K562 (cell line): ENCODE measurements around the gene RER1. TPM values are rescaled to one million over a fixed set of nuclear protein-coding genes. Genes with fewer than 3 reads are reported as not detected.
A peak's percentile ranks its signal among the peaks of the same experiment; 100 is the strongest.

Source experiments
- EP300 ChIP-seq: IDR thresholded peaks from 2 replicates; pipeline ENCODE4 v1.6.1; 2012; ENCODE audit warnings: low read length, improper control_type of control experiment
- ETV1 ChIP-seq: fragments of 450-650 bp; conservative IDR thresholded peaks from 2 replicates; pipeline ENCODE4 v1.6.1; 2016; ENCODE audit warnings: missing genetic modification characterization, control low read depth, low read depth, missing compliant biosample characterization
- FUS ChIP-seq: fragments of 200-400 bp; formaldehyde crosslinking; optimal IDR thresholded peaks from 2 replicates; pipeline ENCODE3; 2017; ENCODE audit warnings: low read depth, low read length
- HDAC6 ChIP-seq: IDR thresholded peaks from 2 replicates; pipeline ENCODE4 v1.6.1; 2012; ENCODE audit warnings: low read depth, mild to moderate bottlenecking, control low read depth, inconsistent platforms, low read length, moderate library complexity
- KLF10 ChIP-seq: fragments of 250-450 bp; sonication (Bioruptor Pico); IDR thresholded peaks from 2 replicates; pipeline ENCODE4 v1.6.1; 2021; ENCODE audit warnings: matching md5 sums
- MTA3 ChIP-seq: fragments of 450-650 bp; formaldehyde crosslinking; IDR thresholded peaks from 2 replicates; pipeline ENCODE4 v1.6.1; 2017; ENCODE audit warnings: mild to moderate bottlenecking, borderline replicate concordance
- OTX1 ChIP-seq: fragments of 450-650 bp; formaldehyde crosslinking; IDR thresholded peaks from 2 replicates; pipeline ENCODE4 v1.4.0; 2022; ENCODE audit warnings: mild to moderate bottlenecking
- PHF20 ChIP-seq: fragments of 450-650 bp; IDR thresholded peaks from 2 replicates; pipeline ENCODE4 v1.6.1; 2018; ENCODE audit not compliant: partially characterized antibody
- RCOR1 ChIP-seq, 2 experiments: IDR thresholded peaks; 2 replicates each; pipeline ENCODE4 v1.6.1; 2012; ENCODE audit warnings: low read depth in 2 of 2, low read length in 2 of 2, borderline replicate concordance in 1 of 2, improper control_type of control experiment in 1 of 2
- SMARCA4 ChIP-seq: fragments of 450-650 bp; IDR thresholded peaks from 2 replicates; pipeline ENCODE4 v1.6.1; 2016
- TBL1XR1 ChIP-seq, 2 experiments: IDR thresholded peaks; 2 replicates each; pipeline ENCODE4 v1.6.1; 2012; ENCODE audit warnings: improper control_type of control experiment in 2 of 2, low read length in 2 of 2, mild to moderate bottlenecking in 1 of 2
- TGIF2 ChIP-seq: sonication (generic); formaldehyde crosslinking; IDR thresholded peaks from 2 replicates; pipeline ENCODE4 v1.8.1; 2022; ENCODE audit warnings: mild to moderate bottlenecking, missing genetic modification reagents, moderate library complexity
- XRCC3 ChIP-seq: fragments of 450-650 bp; IDR thresholded peaks from 2 replicates; pipeline ENCODE4 v1.6.1; 2017; ENCODE audit warnings: mild to moderate bottlenecking, moderate library complexity
- ZNF232 ChIP-seq: sonication (generic); formaldehyde crosslinking; IDR thresholded peaks from 2 replicates; pipeline ENCODE4 v1.8.0; 2022; ENCODE audit warnings: mild to moderate bottlenecking, missing genetic modification reagents
- ZNF644 ChIP-seq: fragments of 200-800 bp; sonication (Bioruptor generic); IDR thresholded peaks from 2 replicates; pipeline ENCODE4 v1.6.1; 2016; ENCODE audit warnings: low read depth, missing genetic modification characterization, missing compliant biosample characterization
- polyA plus RNA-seq, 8 experiments: library from polyadenylated mRNA; depleted of rRNA in 4 of 8; stranded (reverse) in 5 of 8; unstranded in 3 of 8; fragments of >200 nt; fragmentation: Nextera tagmentation in 2 of 8; fragmentation: Illumina TruSeq in 1 of 8; extraction: Ambion mirVana in 2 of 8; extraction: Trizol in 1 of 8; gene quantifications; 2 replicates each; pipeline versions ENCODE4 v1.2.1 to v1.2.3, GENCODE V29; 2011 to 2014; ENCODE audit warnings: inconsistent platforms in 1 of 8, missing spikeins in 1 of 8
- total RNA-seq, 7 experiments: library from RNA; depleted of rRNA in 6 of 7; stranded (reverse); fragments of >200 nt in 6 of 7; fragmentation: Illumina TruSeq in 2 of 7; extraction: Trizol in 2 of 7; gene quantifications; 2 replicates each; pipeline versions ENCODE4 v1.2.1 to v1.2.3, GENCODE V29; 2011 to 2021; ENCODE audit warnings: low replicate concordance in 1 of 7
- TF ChIP-seq, protein P1 (sequence below): IDR thresholded peaks from 3 replicates; pipeline ENCODE4 v1.6.1; 2011; ENCODE audit warnings: borderline replicate concordance, mild to moderate bottlenecking, moderate library complexity; ENCODE audit not compliant: insufficient read length; ENCODE audit errors: extremely low read depth
- TF ChIP-seq, protein P2 (sequence below): fragments of 250-450 bp; sonication (Bioruptor Pico); IDR thresholded peaks from 2 replicates; pipeline ENCODE4 v1.9.0; 2021; ENCODE audit warnings: mild to moderate bottlenecking, inconsistent platforms
- TF ChIP-seq, protein P3 (sequence below): fragments of 250-450 bp; sonication (Bioruptor Pico); IDR thresholded peaks from 2 replicates; pipeline ENCODE4 v1.4.0; 2020; ENCODE audit warnings: mild to moderate bottlenecking
- TF ChIP-seq, protein P4 (sequence below): fragments of 250-450 bp; sonication (Bioruptor Pico); IDR thresholded peaks from 2 replicates; pipeline ENCODE4 v1.4.0; 2020; ENCODE audit warnings: borderline replicate concordance
- TF ChIP-seq, protein P5 (sequence below), 2 experiments: fragments of 450-650 bp; IDR thresholded peaks; 2 replicates each; pipeline ENCODE4 v1.6.1; 2016

The RER1 gene
- total and polyA plus RNA-seq, 9 of the 15 experiments (the other 6 are each of a cell fraction or from before 2014, with no cell fraction given), result 19.6 to 354 (median 183) TPM

DNA sequence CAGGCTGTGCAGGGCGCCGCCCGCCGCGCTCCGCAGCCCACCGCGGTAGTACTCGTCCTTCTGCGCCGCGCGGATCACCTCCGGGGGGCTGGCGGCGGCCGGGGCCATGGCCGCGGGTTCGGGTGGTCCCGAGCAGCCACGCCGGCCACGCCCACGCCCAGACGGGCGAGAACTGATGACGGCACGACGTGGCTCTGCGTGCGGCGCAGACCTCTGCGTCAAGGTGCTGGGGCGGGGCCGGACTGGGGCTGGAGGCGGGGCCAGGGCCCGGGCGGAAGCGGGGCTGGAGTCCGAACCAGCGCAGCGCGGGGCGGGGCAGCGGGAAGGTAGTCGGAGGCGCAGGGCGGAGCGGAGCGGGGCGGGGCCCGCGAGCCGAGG, 20.7 kb downstream of the RER1 start, which contains the start of gene PEX10 (continued):
- TF ChIP-seq, protein P1, sequence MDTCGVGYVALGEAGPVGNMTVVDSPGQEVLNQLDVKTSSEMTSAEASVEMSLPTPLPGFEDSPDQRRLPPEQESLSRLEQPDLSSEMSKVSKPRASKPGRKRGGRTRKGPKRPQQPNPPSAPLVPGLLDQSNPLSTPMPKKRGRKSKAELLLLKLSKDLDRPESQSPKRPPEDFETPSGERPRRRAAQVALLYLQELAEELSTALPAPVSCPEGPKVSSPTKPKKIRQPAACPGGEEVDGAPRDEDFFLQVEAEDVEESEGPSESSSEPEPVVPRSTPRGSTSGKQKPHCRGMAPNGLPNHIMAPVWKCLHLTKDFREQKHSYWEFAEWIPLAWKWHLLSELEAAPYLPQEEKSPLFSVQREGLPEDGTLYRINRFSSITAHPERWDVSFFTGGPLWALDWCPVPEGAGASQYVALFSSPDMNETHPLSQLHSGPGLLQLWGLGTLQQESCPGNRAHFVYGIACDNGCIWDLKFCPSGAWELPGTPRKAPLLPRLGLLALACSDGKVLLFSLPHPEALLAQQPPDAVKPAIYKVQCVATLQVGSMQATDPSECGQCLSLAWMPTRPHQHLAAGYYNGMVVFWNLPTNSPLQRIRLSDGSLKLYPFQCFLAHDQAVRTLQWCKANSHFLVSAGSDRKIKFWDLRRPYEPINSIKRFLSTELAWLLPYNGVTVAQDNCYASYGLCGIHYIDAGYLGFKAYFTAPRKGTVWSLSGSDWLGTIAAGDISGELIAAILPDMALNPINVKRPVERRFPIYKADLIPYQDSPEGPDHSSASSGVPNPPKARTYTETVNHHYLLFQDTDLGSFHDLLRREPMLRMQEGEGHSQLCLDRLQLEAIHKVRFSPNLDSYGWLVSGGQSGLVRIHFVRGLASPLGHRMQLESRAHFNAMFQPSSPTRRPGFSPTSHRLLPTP, result no peak
- TF ChIP-seq SMARCA4 (no peak), RCOR1 (IDR thresholded peaks at IDR 0.05; ENCODE audit: borderline replicate concordance in 1 of 2, low read depth in 2 of 2, low read length in 2 of 2) (no peak), ZNF232 (CRISPR knock-in tag) (no peak), KLF10 (CRISPR knock-in tag) (no peak), PHF20 (peak; percentile 82), HDAC6 (no peak), TGIF2 (CRISPR knock-in tag) (no peak), TBL1XR1 (IDR thresholded peaks at IDR 0.05; ENCODE audit: low read length in 2 of 2) (peak; percentile 15 to 96; a peak in 2 of 4 replicates), MTA3 (no peak; the same call in 1 of the 2 replicates), ETV1 (tag) (no peak), XRCC3 (no peak), EP300 (no peak), ZNF644 (tag) (no peak), OTX1 (no peak), FUS (peak; percentile 10)
- TF ChIP-seq, protein P2, sequence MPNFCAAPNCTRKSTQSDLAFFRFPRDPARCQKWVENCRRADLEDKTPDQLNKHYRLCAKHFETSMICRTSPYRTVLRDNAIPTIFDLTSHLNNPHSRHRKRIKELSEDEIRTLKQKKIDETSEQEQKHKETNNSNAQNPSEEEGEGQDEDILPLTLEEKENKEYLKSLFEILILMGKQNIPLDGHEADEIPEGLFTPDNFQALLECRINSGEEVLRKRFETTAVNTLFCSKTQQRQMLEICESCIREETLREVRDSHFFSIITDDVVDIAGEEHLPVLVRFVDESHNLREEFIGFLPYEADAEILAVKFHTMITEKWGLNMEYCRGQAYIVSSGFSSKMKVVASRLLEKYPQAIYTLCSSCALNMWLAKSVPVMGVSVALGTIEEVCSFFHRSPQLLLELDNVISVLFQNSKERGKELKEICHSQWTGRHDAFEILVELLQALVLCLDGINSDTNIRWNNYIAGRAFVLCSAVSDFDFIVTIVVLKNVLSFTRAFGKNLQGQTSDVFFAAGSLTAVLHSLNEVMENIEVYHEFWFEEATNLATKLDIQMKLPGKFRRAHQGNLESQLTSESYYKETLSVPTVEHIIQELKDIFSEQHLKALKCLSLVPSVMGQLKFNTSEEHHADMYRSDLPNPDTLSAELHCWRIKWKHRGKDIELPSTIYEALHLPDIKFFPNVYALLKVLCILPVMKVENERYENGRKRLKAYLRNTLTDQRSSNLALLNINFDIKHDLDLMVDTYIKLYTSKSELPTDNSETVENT (CRISPR knock-in tag), result no peak
- TF ChIP-seq, protein P3, sequence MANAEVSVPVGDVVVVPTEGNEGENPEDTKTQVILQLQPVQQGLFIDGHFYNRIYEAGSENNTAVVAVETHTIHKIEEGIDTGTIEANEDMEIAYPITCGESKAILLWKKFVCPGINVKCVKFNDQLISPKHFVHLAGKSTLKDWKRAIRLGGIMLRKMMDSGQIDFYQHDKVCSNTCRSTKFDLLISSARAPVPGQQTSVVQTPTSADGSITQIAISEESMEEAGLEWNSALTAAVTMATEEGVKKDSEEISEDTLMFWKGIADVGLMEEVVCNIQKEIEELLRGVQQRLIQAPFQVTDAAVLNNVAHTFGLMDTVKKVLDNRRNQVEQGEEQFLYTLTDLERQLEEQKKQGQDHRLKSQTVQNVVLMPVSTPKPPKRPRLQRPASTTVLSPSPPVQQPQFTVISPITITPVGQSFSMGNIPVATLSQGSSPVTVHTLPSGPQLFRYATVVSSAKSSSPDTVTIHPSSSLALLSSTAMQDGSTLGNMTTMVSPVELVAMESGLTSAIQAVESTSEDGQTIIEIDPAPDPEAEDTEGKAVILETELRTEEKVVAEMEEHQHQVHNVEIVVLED (CRISPR knock-in tag), result peak; percentile 100
- TF ChIP-seq, protein P4, sequence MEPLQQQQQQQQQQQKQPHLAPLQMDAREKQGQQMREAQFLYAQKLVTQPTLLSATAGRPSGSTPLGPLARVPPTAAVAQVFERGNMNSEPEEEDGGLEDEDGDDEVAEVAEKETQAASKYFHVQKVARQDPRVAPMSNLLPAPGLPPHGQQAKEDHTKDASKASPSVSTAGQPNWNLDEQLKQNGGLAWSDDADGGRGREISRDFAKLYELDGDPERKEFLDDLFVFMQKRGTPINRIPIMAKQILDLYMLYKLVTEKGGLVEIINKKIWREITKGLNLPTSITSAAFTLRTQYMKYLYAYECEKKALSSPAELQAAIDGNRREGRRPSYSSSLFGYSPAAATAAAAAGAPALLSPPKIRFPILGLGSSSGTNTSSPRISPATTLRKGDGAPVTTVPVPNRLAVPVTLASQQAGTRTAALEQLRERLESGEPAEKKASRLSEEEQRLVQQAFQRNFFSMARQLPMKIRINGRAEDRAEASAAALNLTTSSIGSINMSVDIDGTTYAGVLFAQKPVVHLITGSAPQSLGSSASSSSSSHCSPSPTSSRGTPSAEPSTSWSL (CRISPR knock-in tag), result no peak
- TF ChIP-seq, protein P5, sequence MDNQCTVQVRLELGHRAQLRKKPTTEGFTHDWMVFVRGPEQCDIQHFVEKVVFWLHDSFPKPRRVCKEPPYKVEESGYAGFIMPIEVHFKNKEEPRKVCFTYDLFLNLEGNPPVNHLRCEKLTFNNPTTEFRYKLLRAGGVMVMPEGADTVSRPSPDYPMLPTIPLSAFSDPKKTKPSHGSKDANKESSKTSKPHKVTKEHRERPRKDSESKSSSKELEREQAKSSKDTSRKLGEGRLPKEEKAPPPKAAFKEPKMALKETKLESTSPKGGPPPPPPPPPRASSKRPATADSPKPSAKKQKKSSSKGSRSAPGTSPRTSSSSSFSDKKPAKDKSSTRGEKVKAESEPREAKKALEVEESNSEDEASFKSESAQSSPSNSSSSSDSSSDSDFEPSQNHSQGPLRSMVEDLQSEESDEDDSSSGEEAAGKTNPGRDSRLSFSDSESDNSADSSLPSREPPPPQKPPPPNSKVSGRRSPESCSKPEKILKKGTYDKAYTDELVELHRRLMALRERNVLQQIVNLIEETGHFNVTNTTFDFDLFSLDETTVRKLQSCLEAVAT (IDR thresholded peaks at IDR 0.05), result no peak
